GM12865 (cell line): ENCODE results near the gene MSRB2.
"Not testable (repeated sequence)": the region's sequence is repeated elsewhere in the genome, so short reads cannot be mapped to it uniquely, and the experiment has no call there.

Experiments
- DNase-seq: peaks from one replicate; pipeline ENCODE4 v3.0.0; 2010; ENCODE audit warnings: low read depth
- H3K4me3 ChIP-seq: 2 replicates; pipeline ENCODE4 v1.5.1; 2011; ENCODE audit warnings: mild to moderate bottlenecking, low read depth, low read length, control low read depth
- TF ChIP-seq, protein P1 (sequence below): IDR thresholded peaks from 2 replicates; pipeline ENCODE4 v1.5.1; 2011; ENCODE audit warnings: low read length, control low read depth, low read depth, inconsistent platforms; ENCODE audit not compliant: insufficient read depth; ENCODE audit errors: missing control alignments

MSRB2 gene

DNA sequence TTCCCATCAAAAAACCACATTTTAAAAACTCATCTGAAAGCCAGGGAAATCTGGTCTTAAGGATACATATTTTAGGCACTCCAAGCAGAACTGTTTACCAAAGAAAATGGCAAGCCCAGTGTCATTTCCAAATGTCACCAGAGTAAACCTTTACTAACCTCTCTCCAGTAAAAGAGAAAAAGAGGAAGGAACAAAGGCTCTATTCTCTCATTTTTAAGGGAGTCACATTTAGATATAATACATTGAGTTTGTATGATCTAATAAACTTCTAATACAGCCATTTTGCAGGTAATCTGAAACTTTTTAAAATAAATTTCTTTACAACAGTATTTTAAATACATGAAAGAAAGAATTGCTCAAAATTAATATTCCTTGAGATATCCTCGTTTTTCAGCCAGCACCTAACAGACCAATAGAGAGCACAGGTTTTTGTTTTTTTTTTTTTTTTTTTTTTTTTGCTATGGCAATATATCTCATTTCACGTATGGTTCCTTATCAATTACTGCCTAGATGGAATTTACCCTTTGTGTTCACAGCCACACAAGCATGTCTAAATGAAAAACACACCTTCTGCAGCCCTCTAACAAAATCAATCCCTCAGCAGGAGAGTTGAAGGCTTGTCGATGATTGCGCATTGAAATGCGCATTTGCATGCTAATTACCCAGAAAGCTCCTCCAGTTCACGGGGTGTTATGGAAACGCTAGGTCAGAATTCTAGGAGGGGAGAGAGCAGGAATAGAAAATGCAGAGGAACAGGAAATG lies 39.8 kb upstream of the MSRB2 start:
- DNase-seq = no peak
- H3K4me3 ChIP-seq = no peak overlapping the region
- TF ChIP-seq, protein P1, sequence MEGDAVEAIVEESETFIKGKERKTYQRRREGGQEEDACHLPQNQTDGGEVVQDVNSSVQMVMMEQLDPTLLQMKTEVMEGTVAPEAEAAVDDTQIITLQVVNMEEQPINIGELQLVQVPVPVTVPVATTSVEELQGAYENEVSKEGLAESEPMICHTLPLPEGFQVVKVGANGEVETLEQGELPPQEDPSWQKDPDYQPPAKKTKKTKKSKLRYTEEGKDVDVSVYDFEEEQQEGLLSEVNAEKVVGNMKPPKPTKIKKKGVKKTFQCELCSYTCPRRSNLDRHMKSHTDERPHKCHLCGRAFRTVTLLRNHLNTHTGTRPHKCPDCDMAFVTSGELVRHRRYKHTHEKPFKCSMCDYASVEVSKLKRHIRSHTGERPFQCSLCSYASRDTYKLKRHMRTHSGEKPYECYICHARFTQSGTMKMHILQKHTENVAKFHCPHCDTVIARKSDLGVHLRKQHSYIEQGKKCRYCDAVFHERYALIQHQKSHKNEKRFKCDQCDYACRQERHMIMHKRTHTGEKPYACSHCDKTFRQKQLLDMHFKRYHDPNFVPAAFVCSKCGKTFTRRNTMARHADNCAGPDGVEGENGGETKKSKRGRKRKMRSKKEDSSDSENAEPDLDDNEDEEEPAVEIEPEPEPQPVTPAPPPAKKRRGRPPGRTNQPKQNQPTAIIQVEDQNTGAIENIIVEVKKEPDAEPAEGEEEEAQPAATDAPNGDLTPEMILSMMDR = no peak

DNA sequence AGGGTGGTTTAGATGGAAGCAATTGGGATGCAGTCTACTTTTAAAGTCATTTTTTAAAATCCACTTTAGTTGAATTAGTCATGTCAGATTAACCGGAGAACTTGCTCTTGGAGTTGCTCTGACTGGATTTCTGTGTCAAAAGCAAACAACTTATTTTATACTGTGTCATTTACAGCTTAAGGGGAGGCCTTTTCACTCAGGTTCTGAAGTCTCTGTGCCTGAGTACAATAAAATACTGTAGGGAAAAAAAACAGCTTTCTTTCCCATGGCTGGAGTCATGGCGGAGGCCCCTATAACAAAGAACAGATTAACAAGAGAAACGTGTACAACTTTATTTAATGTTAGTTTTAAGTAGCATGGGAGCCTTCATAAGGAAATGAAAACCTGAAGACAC lies 39.2 kb upstream of the MSRB2 start:
- H3K4me3 ChIP-seq = no peak overlapping the region
- no peak for DNase-seq
- TF ChIP-seq, protein P1 = no peak

DNA sequence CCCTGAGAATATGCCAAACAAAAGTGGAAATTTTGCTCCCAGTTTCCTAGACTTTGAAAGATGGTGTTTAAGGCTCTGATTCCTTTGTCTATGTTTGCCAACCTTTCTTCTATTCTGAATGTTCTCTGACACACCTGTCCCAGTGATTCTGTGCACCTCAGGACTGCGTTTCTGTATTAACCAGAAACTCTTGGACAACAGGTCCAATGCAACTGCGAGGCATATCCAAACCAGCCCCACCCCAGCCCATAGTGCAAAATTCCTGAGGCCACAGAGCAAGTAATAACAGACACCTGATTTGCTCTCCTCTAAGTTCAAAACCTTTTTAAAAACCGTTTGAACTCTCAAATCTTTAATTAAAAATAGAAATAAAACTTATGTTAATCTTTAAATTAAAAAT lies 37.0 kb upstream of the MSRB2 start:
- TF ChIP-seq, protein P1 = no peak
- DNase-seq = no peak
- no peak overlapping the region for H3K4me3 ChIP-seq

DNA sequence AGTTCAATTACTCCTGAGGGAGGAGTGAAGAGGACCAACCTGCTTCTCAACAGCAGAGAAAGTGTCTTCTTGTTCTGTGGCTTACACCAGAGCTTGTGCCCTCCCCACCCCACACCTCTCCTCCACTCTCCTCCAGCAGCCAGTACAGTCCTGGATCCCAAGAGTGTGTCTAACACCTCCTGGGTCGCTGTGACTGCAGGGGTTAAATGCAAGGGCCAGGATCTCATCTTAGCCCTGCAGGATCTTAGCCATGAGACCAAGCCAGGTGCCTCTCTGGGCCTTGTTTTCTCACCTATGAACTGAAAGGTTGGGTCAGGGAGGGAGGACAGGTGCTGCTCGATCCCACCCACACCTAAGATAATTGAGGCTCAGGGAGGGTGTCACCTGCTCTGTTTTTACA lies 34.5 kb upstream of the MSRB2 start:
- no peak overlapping the region for H3K4me3 ChIP-seq
- no peak for DNase-seq
- TF ChIP-seq, protein P1 = no peak

DNA sequence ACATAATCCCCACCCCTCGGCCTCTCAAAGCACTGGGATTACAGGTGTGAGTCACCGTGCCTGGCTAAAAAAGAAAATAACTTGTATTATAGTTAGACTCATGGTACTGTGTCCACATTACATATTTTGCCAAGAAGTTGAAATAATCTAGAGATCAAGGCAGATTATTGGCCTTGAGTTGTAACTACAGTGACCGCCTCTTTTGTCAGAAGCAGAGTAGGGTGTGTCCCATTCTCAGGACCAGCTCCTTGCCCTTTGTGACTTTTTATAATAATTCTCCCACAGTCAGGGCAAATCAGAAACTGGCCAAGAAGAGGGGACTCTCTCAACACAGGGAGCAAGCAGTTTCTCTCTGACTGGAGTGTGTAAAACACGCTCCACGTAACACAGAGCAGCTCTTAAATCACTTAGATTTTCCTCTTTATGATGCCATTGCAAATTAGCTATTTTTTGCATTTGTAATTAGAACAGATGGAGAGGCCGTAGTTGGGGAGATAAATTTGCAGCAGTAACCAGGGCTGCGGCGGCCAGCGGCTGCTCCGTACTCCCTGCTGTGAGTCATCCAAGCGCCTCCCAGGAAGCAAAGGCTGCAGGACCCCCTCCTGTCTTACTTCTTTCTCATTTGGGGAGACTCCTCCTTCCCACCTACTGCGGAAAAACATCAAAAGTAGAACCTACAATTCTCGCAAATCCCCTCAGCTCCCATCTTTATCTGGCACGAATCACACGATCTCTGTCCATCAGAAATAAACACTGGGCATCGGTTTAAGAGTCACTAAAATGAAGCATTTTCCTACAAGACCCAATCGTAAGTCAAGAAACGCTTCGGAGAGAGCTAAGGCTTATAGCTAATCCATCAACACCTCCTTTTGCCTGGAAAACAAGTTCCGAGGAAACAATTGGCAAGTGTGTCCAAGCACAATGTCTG lies 32.1 kb upstream of the MSRB2 start:
- no peak for DNase-seq
- TF ChIP-seq, protein P1 = no peak
- H3K4me3 ChIP-seq = no peak overlapping the region

DNA sequence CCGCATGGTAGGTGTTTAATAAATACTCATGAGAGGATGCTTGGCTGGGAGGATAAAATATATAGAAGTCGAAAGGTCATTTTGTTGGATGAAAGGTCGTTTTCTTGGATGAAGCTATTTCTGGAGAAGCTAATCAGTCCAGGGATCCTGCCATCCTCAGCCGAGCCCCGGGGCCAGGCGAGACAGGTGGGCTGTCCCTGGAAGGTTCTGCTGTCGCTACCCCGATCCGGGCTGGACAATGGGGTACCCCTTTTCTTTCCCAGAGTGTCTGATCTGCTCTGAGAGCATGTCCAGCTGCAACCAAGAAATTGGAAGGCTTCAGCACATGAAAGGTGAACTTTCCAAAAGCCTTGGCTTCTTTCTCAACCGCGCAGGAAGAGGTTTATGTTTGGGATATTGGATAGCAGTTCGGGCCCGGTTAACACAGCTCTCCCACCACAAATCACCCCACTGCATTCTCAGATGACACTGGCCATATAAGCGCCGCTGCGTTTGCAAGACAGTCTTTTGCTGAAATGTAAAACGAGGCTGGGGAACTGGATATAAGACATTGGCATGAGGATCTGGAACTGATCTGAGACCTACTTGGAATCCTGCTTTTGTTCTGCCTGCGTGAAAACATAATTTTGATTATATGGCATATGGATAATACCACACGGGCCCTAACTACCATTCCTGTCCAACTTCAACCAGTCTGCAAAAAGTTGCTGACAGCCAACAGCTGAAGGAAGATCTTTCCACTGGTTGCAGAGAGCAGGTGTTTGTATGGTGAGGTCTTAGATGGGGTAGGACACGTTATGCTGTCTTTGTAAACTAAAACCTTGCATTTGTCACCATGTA lies 31.2 kb upstream of the MSRB2 start:
- H3K4me3 ChIP-seq = no peak overlapping the region
- no peak for DNase-seq
- TF ChIP-seq, protein P1 = no peak

DNA sequence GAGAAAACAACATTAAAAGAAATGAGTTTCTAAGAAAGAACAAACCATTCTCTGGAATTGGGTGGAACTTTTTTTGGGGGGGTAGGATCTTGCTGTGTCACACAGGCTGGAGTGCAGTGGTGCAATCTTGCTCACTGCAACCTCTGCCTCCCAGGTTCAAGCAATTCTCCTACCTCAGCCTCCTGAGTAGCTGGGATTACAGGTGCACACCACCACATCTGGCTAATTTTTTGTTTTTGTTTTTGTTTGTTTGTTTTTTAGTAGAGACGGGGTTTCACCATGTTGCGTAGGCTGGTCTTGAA lies 30.6 kb upstream of the MSRB2 start:
- not testable (repeated sequence) for H3K4me3 ChIP-seq

More for the DNA sequence above, 30.6 kb upstream of the MSRB2 start:
- DNase-seq = not testable (repeated sequence)
